Iris pigment epithelial cell (primary cell): ENCODE results near the gene KDM2B.
A peak's percentile ranks its signal among the peaks of the same experiment; 100 is the strongest.

Experiments
- DNase-seq: peaks from one replicate; pipeline ENCODE4 v3.0.0-alpha.2; 2011; ENCODE audit warnings: low read depth

The KDM2B gene

GRCh38 chr12:121461048-121461447 is 119.8 kb downstream of the KDM2B start:
- DNase-seq = no peak

GRCh38 chr12:121456551-121456950 is 124.3 kb downstream of the KDM2B start:
- peak; percentile 9 for DNase-seq

GRCh38 chr12:121455766-121456420 is 124.9 kb downstream of the KDM2B start:
- no peak for DNase-seq

GRCh38 chr12:121454921-121455320 is 125.9 kb downstream of the KDM2B start:
- no peak for DNase-seq

GRCh38 chr12:121453629-121454028 is 127.2 kb downstream of the KDM2B start:
- no peak for DNase-seq

- no peak for DNase-seq
Observed at GRCh38 chr12:121452985-121453360, 127.8 kb downstream of the KDM2B start.

- DNase-seq = no peak
Observed at GRCh38 chr12:121452340-121452984, 128.4 kb downstream of the KDM2B start.

- DNase-seq = peak; percentile 10
Observed at GRCh38 chr12:121451961-121452339, 128.9 kb downstream of the KDM2B start.

- DNase-seq = no peak
Observed at GRCh38 chr12:121448771-121449315, 132.0 kb downstream of the KDM2B start.

- no peak for DNase-seq
Observed at GRCh38 chr12:121446750-121447149, 134.1 kb downstream of the KDM2B start.

GRCh38 chr12:121444842-121445202 is 136.0 kb downstream of the KDM2B start:
- DNase-seq = no peak

GRCh38 chr12:121443911-121444841 is 136.6 kb downstream of the KDM2B start:
- no peak for DNase-seq

GRCh38 chr12:121443193-121443870 is 137.5 kb downstream of the KDM2B start:
- DNase-seq = peak; percentile 68

GRCh38 chr12:121442028-121442948 is 138.5 kb downstream of the KDM2B start:
- DNase-seq = no peak

- DNase-seq = no peak
Observed at GRCh38 chr12:121441555-121441954, 139.3 kb downstream of the KDM2B start.

GRCh38 chr12:121440768-121441167 is 140.1 kb downstream of the KDM2B start:
- no peak for DNase-seq

GRCh38 chr12:121439715-121440114 is 141.1 kb downstream of the KDM2B start:
- no peak for DNase-seq

GRCh38 chr12:121438905-121439304 is 141.9 kb downstream of the KDM2B start:
- DNase-seq = no peak

- DNase-seq = no peak
Observed at GRCh38 chr12:121436706-121437105, 144.1 kb downstream of the KDM2B start.

- no peak for DNase-seq
Observed at GRCh38 chr12:121432740-121433480, 147.9 kb downstream of the KDM2B start.
